Hematopoietic multipotent progenitor cell (in vitro differentiated cells): ENCODE results near the gene ANKRD42. TPM values are rescaled to one million over a fixed set of nuclear protein-coding genes. Genes with fewer than 3 reads are reported as not detected.
"Not testable (repeated sequence)": the region's sequence is repeated elsewhere in the genome, so short reads cannot be mapped to it uniquely, and the experiment has no call there.

ENCODE experiments used
- DNase-seq, 3 donors: peaks; one replicate each; pipeline ENCODE4 v3.0.0-alpha.2; 2011 to 2015; ENCODE audit warnings: low read depth in 2 of 3, low spot score in 2 of 3
- total RNA-seq: library from RNA; depleted of rRNA; stranded (reverse); fragments of >200 nt; gene quantifications from one replicate; pipeline ENCODE4 v1.2.3, GENCODE V29; 2012

Gene ANKRD42
- total RNA-seq, 1 donor, result 5.4 TPM

- DNase-seq, result no peak
Measured at GRCh38 chr11:83170865-83171264, 22.6 kb upstream of the ANKRD42 start.

DNA sequence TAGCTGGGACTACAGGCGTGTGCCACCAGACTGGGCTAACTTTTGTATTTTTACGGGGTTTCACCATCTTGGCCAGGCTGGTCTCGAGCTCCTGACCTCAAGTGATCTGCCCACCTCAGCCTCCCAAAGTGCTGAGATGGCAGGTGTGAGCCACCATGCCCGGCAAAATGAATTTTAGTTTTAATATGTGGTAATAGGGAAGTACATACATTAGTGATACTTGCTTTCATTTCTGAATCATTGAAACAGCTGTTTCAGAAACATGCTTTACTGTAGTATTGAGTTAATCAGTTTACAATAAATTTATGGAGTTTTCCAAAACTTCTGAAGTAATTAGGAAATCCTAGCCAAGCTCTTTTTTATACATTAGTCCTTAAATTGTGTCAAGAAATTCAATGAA, 21.0 kb upstream of the ANKRD42 start:
- no peak for DNase-seq

DNA sequence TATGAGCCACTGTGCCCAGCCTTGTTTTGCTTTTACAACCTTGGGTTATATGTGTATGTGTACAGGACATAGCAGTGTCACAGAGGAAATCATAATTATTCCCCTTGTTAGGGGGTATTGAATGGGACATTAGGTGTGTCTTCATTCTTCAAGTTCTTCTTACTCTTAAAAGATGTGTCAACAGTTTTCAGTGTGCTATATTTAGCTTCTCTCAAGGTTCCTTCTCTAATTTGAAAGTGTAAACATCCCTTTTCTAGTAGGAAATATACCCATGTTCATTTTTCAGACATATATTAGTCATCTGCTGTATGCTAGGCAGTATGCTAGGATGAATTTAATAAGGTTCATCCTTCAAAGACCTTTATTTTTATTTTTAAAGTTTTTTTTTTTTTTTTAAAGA, 19.5 kb upstream of the ANKRD42 start:
- no peak for DNase-seq

- no peak for DNase-seq
Measured at GRCh38 chr11:83175815-83176214, 17.7 kb upstream of the ANKRD42 start.

DNA sequence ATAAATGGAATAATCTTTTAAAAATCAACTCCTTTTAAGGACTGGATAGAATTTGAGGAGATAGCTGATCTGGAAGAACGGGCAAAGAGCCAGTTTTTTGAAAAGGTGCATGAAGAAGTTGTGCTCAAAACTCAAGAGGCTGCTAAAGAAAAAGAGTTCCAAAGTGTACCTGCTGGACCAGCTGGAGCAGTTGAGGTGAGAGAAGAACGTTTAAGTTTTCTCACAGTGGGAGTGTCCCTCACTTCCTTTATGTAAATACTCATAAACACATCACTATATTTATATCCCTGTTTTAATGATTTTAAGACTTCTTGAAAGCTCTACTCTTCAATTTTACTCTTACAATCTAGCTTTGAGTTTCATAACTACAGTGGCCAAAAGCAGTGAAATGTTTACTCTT, 11.7 kb upstream of the ANKRD42 start:
- no peak for DNase-seq

DNA sequence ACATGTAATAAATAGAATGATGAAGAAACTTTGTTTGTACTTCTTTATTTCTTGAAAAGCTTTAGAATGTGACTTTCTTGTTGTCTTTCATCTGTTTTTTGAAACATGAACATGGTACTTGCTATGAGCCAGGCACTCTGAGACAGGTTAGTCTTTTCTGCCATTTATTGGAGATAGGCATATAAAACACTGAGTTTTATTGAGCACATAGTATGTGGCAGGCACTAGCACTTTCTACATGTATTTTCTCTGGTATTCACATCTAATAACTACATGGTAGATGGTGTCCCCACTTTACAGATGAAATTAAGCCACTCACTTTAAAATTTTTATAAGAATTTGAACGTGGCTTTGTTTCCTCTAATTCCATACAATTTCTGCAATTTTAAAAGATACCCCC, 7.7 kb upstream of the ANKRD42 start:
- DNase-seq, result no peak

DNA sequence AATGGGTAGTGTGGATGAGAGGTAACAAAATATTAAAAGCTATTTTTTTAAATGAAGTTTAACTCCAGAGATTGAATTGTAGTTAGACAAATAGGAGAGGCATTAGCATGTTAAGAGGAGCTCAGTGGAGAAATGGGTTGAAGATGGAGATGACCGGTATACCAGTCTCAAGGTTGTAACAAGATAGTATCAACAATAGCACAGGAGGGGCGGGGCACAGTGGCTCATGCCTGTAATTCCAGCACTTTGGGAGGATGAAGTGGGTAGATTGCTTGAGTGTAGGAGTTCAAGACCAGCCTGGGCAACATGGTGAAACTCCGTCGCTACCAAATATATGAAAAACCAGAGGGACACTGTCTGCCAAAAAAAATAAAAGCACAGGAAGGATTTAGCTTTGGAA, 6.0 kb upstream of the ANKRD42 start:
- no peak for DNase-seq

DNA sequence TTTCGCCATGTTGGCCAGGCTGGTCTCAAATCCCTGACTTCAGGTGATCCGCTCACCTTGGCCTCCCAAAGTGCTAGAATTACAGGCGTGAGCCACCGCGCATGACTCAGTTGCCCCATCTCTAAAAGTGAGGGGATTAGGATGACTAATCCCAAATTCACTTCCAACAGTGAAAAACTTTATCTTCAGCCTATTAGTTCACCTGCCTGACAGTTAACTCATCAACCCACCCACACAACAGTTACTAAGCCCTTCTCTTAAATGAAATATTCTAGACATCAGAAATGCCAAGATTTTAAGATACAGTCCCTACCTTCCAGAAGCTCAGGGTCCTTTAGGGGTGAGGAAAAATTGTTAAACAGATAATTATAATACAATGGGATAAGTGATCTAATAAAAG, 2.0 kb upstream of the ANKRD42 start:
- DNase-seq, result no peak

DNA sequence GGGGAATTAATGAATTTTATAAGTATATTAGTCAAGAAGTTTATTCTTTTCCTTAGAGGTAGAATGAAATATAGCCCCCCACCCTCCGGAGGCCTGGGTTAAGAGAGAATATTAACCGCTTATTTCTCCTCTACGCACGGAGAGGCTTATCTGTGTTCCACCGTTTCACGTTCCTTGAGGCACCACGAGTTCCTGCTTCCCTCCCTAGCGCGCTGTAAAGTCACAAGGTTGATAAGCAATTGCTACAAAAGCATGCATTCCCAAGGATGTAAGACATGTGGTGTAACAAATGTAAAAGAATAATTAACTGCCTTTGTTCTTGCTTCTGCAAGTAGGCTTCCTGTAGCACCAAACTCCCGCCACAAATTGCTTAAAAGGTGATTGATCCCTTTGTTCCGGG, 1.5 kb upstream of the ANKRD42 start:
- no peak for DNase-seq

DNA sequence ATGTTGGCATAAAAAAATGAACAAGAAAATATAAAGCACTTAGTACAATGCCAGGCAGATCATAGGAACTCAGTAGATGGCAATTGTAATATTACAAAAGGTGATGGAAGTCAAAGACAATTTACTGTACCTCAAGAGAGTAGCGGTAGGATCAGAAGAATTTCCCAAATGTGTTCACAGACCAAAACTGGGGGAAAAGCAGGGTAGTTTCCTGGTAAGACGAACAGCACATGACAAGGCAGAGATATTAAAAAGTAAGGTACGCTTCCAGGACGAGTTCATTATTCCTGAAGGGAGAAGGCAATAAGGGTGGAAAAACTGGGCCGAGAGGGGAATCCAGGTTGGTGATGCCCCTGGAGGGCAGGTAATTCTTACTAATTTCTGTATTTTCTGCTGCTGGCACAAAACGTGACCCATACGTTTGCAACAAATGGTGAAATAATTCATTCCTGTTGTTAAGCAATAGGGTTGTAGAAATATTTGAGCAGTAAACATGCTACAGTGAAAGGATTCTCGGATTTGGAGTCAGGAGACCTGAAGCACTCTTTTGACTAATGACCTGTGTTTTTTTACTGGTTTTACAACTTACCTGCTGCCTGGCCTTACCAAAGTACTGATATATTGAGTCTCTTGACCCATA, 786 bp upstream of the ANKRD42 start:
- DNase-seq, result no peak

DNA sequence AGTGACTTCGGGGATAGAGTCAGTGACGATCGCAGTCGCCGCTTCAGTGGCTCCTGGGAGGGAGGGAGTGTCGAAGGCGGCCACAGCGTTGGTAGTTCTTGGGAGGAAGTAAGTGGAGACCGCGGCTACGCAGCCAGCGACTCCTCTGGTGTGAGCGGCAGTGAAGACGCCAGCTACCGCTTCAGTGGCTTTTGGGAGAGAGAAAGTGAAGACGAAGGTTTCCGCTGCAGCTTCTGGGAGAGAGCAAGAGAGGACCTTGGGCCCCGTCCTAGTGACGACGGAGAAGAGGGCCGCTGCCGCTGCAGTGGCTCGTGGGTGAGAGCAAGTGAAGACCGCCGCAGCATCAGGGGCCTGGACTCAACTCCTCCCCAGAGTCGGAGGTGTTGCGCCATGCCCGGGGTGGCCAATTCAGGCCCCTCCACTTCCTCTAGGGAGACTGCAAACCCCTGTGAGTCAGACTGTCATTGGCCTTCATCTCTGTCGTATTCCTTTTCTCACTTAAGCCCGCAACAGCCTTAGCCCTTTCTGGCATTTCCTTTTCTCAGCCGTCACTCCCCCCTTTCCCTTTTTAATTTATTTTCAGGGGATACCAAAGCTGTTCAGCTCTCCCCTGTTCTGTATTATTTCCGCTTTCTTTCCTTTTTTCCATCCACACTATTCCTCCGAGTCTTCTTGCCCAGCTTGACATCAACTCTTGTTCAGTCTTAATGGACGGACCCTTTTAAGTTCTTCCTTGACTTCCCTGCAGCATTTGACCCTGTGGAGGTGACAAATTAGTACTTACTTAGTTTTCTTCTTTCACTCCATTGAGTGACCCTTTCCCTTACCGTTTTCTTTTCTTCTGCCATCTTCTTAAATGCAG, 1.0 kb downstream of the ANKRD42 start:
- DNase-seq, result peak; percentile 24 to 75 (median 74)

GRCh38 chr11:83195143-83195466, 1.6 kb downstream of the ANKRD42 start:
- peak in 2 of 3 donors; percentile 9 to 27 for DNase-seq

- no peak for DNase-seq
Measured at GRCh38 chr11:83195649-83196048, 2.1 kb downstream of the ANKRD42 start.

- no peak for DNase-seq
Measured at GRCh38 chr11:83200035-83200434, 6.5 kb downstream of the ANKRD42 start.

- DNase-seq, result no peak
Measured at GRCh38 chr11:83205608-83206185, 12.2 kb downstream of the ANKRD42 start.

- no peak for DNase-seq
Measured at GRCh38 chr11:83206221-83206620, 12.7 kb downstream of the ANKRD42 start.

DNA sequence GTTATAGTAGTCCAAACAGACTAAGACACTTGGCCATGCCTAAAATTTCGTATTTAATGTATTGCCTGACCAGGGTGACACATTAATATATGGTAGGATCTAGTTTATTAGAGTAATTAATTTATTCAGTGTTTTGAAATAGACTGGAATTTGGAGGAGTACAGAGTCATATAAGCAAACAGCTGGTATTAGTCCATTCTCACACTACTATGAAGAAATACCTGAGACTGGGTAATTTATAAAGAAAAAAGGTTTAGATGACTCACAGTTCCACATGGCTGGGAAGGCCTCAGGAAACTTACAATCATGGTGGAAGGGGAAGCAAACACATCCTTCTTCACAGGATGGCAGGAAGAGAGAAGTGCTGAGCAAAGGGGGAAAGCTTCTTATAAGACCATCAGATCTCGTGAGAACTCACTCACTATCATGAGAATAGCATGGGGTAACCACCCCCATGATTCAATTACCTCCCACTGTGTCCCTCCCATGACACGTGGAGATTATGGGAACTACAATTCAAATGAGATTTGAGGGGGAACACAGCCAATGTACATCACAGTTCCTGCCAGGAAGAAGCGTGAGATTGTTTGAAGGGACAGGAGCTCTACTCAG, 13.4 kb downstream of the ANKRD42 start:
- DNase-seq, result not testable (repeated sequence)

- no peak for DNase-seq
Measured at GRCh38 chr11:83219095-83219494, 25.6 kb downstream of the ANKRD42 start.

GRCh38 chr11:83220260-83220659, 26.7 kb downstream of the ANKRD42 start:
- no peak for DNase-seq

DNA sequence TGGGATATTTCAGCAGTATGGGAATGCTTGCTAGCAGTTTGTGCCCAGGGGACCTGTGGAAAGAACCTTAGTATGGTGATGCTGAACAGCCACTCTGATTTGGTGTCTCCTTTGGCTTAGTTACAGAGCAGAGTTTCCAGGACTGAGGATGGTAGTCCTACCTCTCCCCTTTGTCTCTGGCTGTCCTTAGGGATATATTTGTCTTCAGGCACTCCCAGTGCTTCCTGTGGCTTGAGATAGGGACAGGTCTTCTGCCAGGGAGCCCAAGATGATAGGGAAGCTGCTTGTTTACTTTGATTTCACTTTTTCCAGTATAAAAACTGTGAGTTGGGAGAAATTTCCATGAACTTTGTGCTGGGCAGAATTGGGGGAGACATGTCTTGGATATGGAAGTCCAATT, 28.2 kb downstream of the ANKRD42 start:
- no peak for DNase-seq

DNA sequence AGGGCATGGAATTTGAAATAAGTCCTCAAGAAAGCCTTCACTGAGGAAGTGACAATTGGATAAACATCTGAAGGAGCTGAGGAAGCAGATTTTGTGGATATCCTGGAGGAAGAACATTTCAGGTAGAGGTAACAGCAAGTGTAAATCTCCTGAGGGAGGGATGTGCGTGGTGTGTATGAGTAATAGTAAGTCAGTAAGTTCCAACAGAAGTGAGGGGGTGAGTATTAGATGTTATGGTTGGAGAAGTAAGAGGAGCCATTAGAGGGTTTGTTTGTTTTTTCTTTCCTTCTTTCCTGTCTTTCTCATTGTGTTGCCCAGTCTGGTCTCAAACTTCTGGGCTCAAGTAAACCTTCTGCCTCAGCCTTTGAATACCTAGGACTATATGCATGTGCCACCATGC, 29.0 kb downstream of the ANKRD42 start:
- no peak for DNase-seq

- no peak for DNase-seq
Measured at GRCh38 chr11:83223457-83223856, 29.9 kb downstream of the ANKRD42 start.
